A549 (cell line): ENCODE measurements around the gene GINS3. TPM values are rescaled to one million over a fixed set of nuclear protein-coding genes. Genes with fewer than 3 reads are reported as not detected.
A peak's percentile ranks its signal among the peaks of the same experiment; 100 is the strongest.
"Not testable (repeated sequence)": the region's sequence is repeated elsewhere in the genome, so short reads cannot be mapped to it uniquely, and the experiment has no call there.

Experiments used
- ATAC-seq, 2 experiments: fragments of 200-7000 bp in 1 of 2; fragments of >200 bp in 1 of 2; cut with Nextera tagmentation in 1 of 2; cut with Tn5 transposase in 1 of 2; 3 replicates each; pipeline versions ENCODE4 v1.8.0 to v1.9.1; 2018 to 2020; ENCODE audit warnings: mild to moderate bottlenecking in 1 of 2, moderate library complexity in 1 of 2
- CTCF ChIA-PET: fragments of 300-600 bp; sonication (Branson Sonifier 250); formaldehyde crosslinking; extraction: SDS; loops from one replicate; lab custom pipeline; 2021; ENCODE audit warnings: antibody characterized with exemption, inconsistent platforms; lab: Yijun Ruan, JAX
- POLR2A ChIA-PET: fragments of 350-600 bp; formaldehyde crosslinking; extraction: SDS; loops from one replicate; lab custom pipeline; 2021; ENCODE audit warnings: antibody characterized with exemption, inconsistent platforms; lab: Yijun Ruan, JAX
- DNase-seq, 2 experiments: peaks; one replicate each; pipeline versions ENCODE4 v3.0.0 to v3.0.0-alpha.2; 2011 to 2016; ENCODE audit warnings: low read depth in 1 of 2, low spot score in 1 of 2
- FAIRE-seq: peaks from 2 replicates; lab custom pipeline; 2011; peaks lifted over from hg19 to GRCh38; lab: Jason Lieb, UNC
- H3K27ac ChIP-seq, 2 experiments: fragments of >200 bp; sonication (Bioruptor Twin); formaldehyde crosslinking; 3 replicates each; pipeline ENCODE4 v1.5.1; 2016 to 2017
- H3K4me1 ChIP-seq: fragments of >200 bp; sonication (Bioruptor Twin); formaldehyde crosslinking; 3 replicates; pipeline ENCODE4 v1.6.1; 2016
- H3K4me2 ChIP-seq: fragments of >200 bp; sonication (Bioruptor Twin); formaldehyde crosslinking; 3 replicates; pipeline ENCODE4 v1.6.1; 2016
- H3K4me3 ChIP-seq: fragments of >200 bp; sonication (Bioruptor Twin); formaldehyde crosslinking; 3 replicates; pipeline ENCODE4 v1.5.1; 2016
- H3K9me3 ChIP-seq: fragments of >200 bp; sonication (Bioruptor Twin); formaldehyde crosslinking; 3 replicates; pipeline ENCODE4 v1.6.1; 2016
- KDM5A ChIP-seq: fragments of 200-600 bp; sonication (generic); IDR thresholded peaks from 2 replicates; pipeline ENCODE4 v1.6.1; 2016; ENCODE audit warnings: antibody characterized with exemption, mild to moderate bottlenecking
- MAFK ChIP-seq: fragments of 450-650 bp; IDR thresholded peaks from 2 replicates; pipeline ENCODE4 v1.6.1; 2014; ENCODE audit not compliant: partially characterized antibody
- NFE2L2 ChIP-seq: fragments of 150-350 bp; conservative IDR thresholded peaks from 2 replicates; pipeline ENCODE4 v1.6.1; 2014; ENCODE audit warnings: low read length
- POLR2A ChIP-seq: IDR thresholded peaks from 2 replicates; pipeline ENCODE4 v1.6.1; 2012; ENCODE audit warnings: mild to moderate bottlenecking, low read length
- POLR2AphosphoS2 ChIP-seq: conservative IDR thresholded peaks from 2 replicates; pipeline ENCODE4 v1.6.1; 2012; ENCODE audit warnings: low read length, improper control_type of control experiment, inconsistent platforms
- RARB ChIP-seq: fragments of 250-450 bp; sonication (Bioruptor Pico); IDR thresholded peaks from 2 replicates; pipeline ENCODE4 v1.8.0; 2021; ENCODE audit warnings: mild to moderate bottlenecking, moderate library complexity
- WGBS: methylation state at CpG from one replicate; pipeline ENCODE4 v1.1.6; 2017; ENCODE audit errors: missing lambda C conversion rate; 5-methylcytosine and 5-hydroxymethylcytosine counted together
- polyA plus RNA-seq, 4 experiments: library from polyadenylated mRNA; depleted of rRNA in 3 of 4; stranded (reverse); fragments of >200 nt; fragmentation: RNase III in 1 of 4; extraction: RNeasy Plus Mini Kit Qiagen cat#74134 plus additional on column Dnase treatment in 1 of 4; gene quantifications; 2 replicates in 3 of 4; 3 replicates in 1 of 4; pipeline ENCODE4 v1.2.3, GENCODE V29; 2011 to 2017
- TF ChIP-seq, protein P1 (sequence below): fragments of 150-350 bp; IDR thresholded peaks from 2 replicates; pipeline ENCODE4 v1.6.1; 2014; ENCODE audit warnings: low read depth, mild to moderate bottlenecking, low read length
- TF ChIP-seq, protein P2 (sequence below): fragments of >200 bp; sonication (Bioruptor Twin); formaldehyde crosslinking; IDR thresholded peaks from 3 replicates; pipeline ENCODE4 v1.5.1; 2016
- TF ChIP-seq, protein P3 (sequence below): fragments of 450-650 bp; IDR thresholded peaks from 2 replicates; pipeline ENCODE4 v1.6.1; 2014; ENCODE audit warnings: antibody characterized with exemption

The GINS3 gene
- polyA plus RNA-seq, 2 of the 4 experiments (the other 2 are of a cell fraction), result 19.7 to 21.0 TPM

DNA sequence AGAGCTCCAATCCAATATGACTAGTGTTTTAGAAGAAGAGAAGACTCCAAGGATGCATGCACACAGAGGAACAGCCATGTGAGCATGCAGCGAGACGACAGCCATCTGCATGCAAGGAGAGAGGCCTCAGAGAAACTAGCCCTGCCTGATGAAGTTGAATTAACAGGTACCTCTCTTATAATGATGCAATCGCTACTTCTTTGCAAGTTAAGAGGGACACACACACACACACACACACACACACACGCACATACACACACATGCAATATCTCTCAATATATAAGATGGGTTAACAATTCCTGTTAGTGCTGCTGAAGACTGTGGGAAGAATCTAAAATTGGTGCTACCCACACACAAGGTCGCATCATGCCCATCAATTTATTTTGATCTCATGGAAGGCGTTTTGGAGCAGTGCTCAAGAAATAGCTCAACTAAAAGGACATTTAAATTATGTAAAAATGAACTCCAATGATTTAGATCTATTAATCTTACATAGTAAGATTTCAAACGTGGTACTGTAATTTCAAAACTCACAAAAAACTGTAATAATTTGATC lies 7.0 kb upstream of the GINS3 start:
- CTCF ChIA-PET, result interaction anchor here (1.0 to 1.5 kb wide), 3 partner anchors 23 to 103 kb away, joined by 3 to 6 read pairs (median 3); no protein-coding TSS in a partner anchor
- TF ChIP-seq POLR2A (no peak), NFE2L2 (no peak), RARB (CRISPR knock-in tag) (no peak)
- TF ChIP-seq, all 56 proteins: peak for 0
- H3K4me3 ChIP-seq, result no peak overlapping the region
- H3K4me1 ChIP-seq, result no peaks in the 10 kb centered on the region
- FAIRE-seq (no peak), DNase-seq (no peak), ATAC-seq (no peak)
- no peaks in the 10 kb centered on the region for H3K9me3 ChIP-seq
- 54% methylated on average over 7 of the region's 7 CpGs for WGBS
- H3K27ac ChIP-seq, result no peak overlapping the region
- no peak overlapping the region for H3K4me2 ChIP-seq
- POLR2A ChIA-PET, result no interaction called here

DNA sequence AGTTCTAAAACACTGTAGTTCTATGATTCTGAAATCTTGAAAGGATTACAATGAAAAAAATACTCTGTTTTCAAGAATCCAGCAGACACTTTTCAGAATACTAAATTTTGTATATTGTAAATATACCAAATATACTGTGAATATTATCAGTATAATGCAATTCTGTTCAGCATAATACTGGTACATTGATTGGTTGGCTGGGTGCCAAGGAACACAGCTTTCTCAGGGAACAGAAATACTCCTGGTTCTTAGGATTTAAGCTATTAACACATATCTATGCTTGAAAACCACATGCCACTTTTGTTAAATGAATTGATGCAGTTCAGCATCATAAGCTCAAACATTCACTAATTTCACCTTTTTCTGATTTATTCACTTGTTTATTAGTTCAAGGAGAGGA lies 2.5 kb upstream of the GINS3 start:
- ChIA-PET CTCF (interaction anchor here (0.6 to 1.0 kb wide), 2 partner anchors 9 to 28 kb away, joined by 3 read pairs; no protein-coding TSS in a partner anchor), POLR2A (interaction anchor here (0.7 kb wide), 1 partner anchor 81 kb away, joined by 3 read pairs; no protein-coding TSS in a partner anchor)
- Histone ChIP-seq H3K4me3 (no peak overlapping the region), H3K9me3 (no peaks in the 10 kb centered on the region; the same call in 2 of the 3 replicates), H3K4me2 (no peak overlapping the region), H3K27ac (no peak overlapping the region), H3K4me1 (0 out of 3 replicates have a peak, but pooled peaks cover 11% of the 10 kb centered on the region)
- FAIRE-seq (no peak), ATAC-seq (no peak), DNase-seq (no peak)
- TF ChIP-seq, protein P1, sequence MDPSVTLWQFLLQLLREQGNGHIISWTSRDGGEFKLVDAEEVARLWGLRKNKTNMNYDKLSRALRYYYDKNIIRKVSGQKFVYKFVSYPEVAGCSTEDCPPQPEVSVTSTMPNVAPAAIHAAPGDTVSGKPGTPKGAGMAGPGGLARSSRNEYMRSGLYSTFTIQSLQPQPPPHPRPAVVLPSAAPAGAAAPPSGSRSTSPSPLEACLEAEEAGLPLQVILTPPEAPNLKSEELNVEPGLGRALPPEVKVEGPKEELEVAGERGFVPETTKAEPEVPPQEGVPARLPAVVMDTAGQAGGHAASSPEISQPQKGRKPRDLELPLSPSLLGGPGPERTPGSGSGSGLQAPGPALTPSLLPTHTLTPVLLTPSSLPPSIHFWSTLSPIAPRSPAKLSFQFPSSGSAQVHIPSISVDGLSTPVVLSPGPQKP, result no peak
- TF ChIP-seq, protein P2, sequence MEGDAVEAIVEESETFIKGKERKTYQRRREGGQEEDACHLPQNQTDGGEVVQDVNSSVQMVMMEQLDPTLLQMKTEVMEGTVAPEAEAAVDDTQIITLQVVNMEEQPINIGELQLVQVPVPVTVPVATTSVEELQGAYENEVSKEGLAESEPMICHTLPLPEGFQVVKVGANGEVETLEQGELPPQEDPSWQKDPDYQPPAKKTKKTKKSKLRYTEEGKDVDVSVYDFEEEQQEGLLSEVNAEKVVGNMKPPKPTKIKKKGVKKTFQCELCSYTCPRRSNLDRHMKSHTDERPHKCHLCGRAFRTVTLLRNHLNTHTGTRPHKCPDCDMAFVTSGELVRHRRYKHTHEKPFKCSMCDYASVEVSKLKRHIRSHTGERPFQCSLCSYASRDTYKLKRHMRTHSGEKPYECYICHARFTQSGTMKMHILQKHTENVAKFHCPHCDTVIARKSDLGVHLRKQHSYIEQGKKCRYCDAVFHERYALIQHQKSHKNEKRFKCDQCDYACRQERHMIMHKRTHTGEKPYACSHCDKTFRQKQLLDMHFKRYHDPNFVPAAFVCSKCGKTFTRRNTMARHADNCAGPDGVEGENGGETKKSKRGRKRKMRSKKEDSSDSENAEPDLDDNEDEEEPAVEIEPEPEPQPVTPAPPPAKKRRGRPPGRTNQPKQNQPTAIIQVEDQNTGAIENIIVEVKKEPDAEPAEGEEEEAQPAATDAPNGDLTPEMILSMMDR, result no peak
- no peak for TF ChIP-seq POLR2AphosphoS2

DNA sequence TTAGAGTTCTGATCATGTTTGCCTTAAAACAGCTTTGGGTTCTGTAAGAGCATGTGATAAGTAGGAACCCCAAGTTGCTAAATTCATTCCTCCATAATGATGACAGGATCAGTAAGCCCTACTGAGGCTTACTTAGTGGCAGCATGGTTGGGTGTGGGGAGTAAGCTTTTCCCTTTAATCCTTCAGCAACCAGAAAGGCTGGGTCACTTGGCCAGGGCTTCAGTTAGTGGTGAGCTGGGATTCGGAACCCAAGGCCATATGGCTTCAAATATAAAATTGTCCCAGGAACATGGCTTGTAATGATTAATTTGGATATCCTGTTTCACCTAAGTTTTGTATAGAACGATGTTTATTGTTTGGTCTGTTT lies 850 bp downstream of the GINS3 start:
- POLR2A ChIA-PET, result interaction anchor here (0.8 to 2.0 kb wide), 4 partner anchors 16 to 143 kb away, joined by 3 to 7 read pairs (median 5); a partner anchor contains a TSS
- FAIRE-seq (no peak), ATAC-seq (peak; percentile 50 to 68; a peak in 4 of 6 replicates), DNase-seq (peak in 1 of 2 experiments; percentile 21)
- peak overlapping the region; percentile 82 for H3K4me2 ChIP-seq
- H3K27ac ChIP-seq, result peak overlapping the region; percentile 89 to 91
- H3K4me1 ChIP-seq, result 0 out of 3 replicates have a peak, but pooled peaks cover 11% of the 10 kb centered on the region
- H3K4me3 ChIP-seq, result peak overlapping the region; percentile 88
- TF ChIP-seq, protein P3, sequence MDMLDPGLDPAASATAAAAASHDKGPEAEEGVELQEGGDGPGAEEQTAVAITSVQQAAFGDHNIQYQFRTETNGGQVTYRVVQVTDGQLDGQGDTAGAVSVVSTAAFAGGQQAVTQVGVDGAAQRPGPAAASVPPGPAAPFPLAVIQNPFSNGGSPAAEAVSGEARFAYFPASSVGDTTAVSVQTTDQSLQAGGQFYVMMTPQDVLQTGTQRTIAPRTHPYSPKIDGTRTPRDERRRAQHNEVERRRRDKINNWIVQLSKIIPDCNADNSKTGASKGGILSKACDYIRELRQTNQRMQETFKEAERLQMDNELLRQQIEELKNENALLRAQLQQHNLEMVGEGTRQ, result no peak
- TF ChIP-seq KDM5A (no peak), MAFK (no peak)
- 3% methylated on average over 2 of the region's 2 CpGs for WGBS
- no peaks in the 10 kb centered on the region; the same call in 2 of the 3 replicates for H3K9me3 ChIP-seq
- CTCF ChIA-PET, result interaction anchor here (0.9 to 4.2 kb wide), 4 partner anchors 18 to 94 kb away, joined by 3 to 16 read pairs (median 8); no protein-coding TSS in a partner anchor

DNA sequence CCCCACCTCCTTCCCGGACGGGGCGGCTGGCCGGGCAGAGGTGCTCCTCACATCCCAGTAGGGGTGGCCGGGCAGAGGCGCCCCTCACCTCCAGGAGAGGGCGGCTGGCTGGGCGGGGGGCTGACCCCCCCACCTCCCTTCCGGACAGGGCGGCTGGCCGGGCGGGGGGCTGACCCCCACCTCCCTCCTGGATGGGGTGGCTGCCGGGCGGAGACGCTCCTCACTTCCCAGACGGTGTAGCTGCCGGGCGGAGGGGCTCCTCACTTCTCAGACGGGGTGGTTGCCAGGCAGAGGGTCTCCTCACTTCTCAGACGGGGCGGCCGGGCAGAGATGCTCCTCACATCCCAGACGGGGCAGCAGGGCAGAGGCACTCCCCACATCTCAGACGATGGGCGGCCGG lies 4.6 kb downstream of the GINS3 start:
- WGBS, result 80% methylated on average over 1 of the region's 26 CpGs
- POLR2A ChIA-PET, H3K4me2 ChIP-seq, H3K9me3 ChIP-seq, FAIRE-seq, CTCF ChIA-PET, DNase-seq, H3K27ac ChIP-seq, ATAC-seq, H3K4me3 ChIP-seq: not testable (repeated sequence)
- peaks cover 31% of the 10 kb centered on the region for H3K4me1 ChIP-seq
